HFF-Myc (cell line): ENCODE data around the gene FUT7.
A peak's percentile ranks its signal among the peaks of the same experiment; 100 is the strongest.

Source experiments
- DNase-seq: peaks from one replicate; pipeline ENCODE4 v3.0.0-alpha.2; 2011; ENCODE audit warnings: low read depth; ENCODE audit errors: extremely low read depth
- H3K4me3 ChIP-seq: replicated peaks from 2 replicates; pipeline ENCODE4 v1.5.1; 2011; ENCODE audit warnings: low read depth, mild to moderate bottlenecking, control low read depth, low read length
- CTCF ChIP-seq: IDR thresholded peaks from 2 replicates; pipeline ENCODE4 v1.5.1; 2012; ENCODE audit warnings: mild to moderate bottlenecking, low read depth, low read length, control low read depth; ENCODE audit errors: missing control alignments

Gene FUT7

GRCh38 chr9:137062384-137062783 is 30.5 kb upstream of the FUT7 start:
- DNase-seq = no peak
- no peak overlapping the region for H3K4me3 ChIP-seq
- no peak for TF ChIP-seq CTCF

- H3K4me3 ChIP-seq = no peak overlapping the region
- no peak for DNase-seq
- no peak for TF ChIP-seq CTCF
Measured at GRCh38 chr9:137058521-137059234, 26.8 kb upstream of the FUT7 start.

- TF ChIP-seq CTCF = no peak
- no peak for DNase-seq
Measured at GRCh38 chr9:137057545-137057944, 25.7 kb upstream of the FUT7 start.

GRCh38 chr9:137056739-137057415 is 25.0 kb upstream of the FUT7 start:
- no peak for TF ChIP-seq CTCF
- no peak for DNase-seq
- H3K4me3 ChIP-seq = no peak overlapping the region

More at GRCh38 chr9:137057545-137057944, 25.7 kb upstream of the FUT7 start:
- no peak overlapping the region for H3K4me3 ChIP-seq

GRCh38 chr9:137055385-137056364 is 23.8 kb upstream of the FUT7 start:
- DNase-seq = peak; percentile 44
- no peak overlapping the region for H3K4me3 ChIP-seq
- TF ChIP-seq CTCF = no peak

- no peak for DNase-seq
- no peak overlapping the region for H3K4me3 ChIP-seq
- TF ChIP-seq CTCF = no peak
Measured at GRCh38 chr9:137054932-137055384, 23.1 kb upstream of the FUT7 start.
